GM21529 (cell line): ENCODE results near the gene COPS2.
"Not testable (repeated sequence)": the region's sequence is repeated elsewhere in the genome, so short reads cannot be mapped to it uniquely, and the experiment has no call there.

Experiments used
- ATAC-seq: cut with Tn5 transposase; IDR thresholded peaks from one replicate; pipeline ENCODE4 v1.9.1; 2021; ENCODE audit not compliant: unreplicated experiment

Gene COPS2

GRCh38 chr15:49110158-49110944 is 45.0 kb downstream of the COPS2 start:
- ATAC-seq = no peak

- ATAC-seq = no peak
Measured at GRCh38 chr15:49103002-49103401, 52.4 kb downstream of the COPS2 start.

GRCh38 chr15:49101536-49101935 is 53.9 kb downstream of the COPS2 start:
- ATAC-seq = no peak

- no peak for ATAC-seq
Measured at GRCh38 chr15:49096090-49096750, 59.2 kb downstream of the COPS2 start.

- ATAC-seq = no peak
Measured at GRCh38 chr15:49094923-49095322, 60.5 kb downstream of the COPS2 start.

- ATAC-seq = no peak
Measured at GRCh38 chr15:49093252-49094105, 61.9 kb downstream of the COPS2 start.

GRCh38 chr15:49088996-49089395 is 66.4 kb downstream of the COPS2 start:
- ATAC-seq = no peak

- ATAC-seq = no peak
Measured at GRCh38 chr15:49085696-49086459, 69.5 kb downstream of the COPS2 start.

GRCh38 chr15:49084285-49084570 is 71.2 kb downstream of the COPS2 start:
- no peak for ATAC-seq

- ATAC-seq = no peak
Measured at GRCh38 chr15:49083401-49084284, 71.8 kb downstream of the COPS2 start.

GRCh38 chr15:49082960-49083359 is 72.4 kb downstream of the COPS2 start:
- ATAC-seq = no peak

GRCh38 chr15:49079340-49080039 is 75.9 kb downstream of the COPS2 start:
- no peak for ATAC-seq

- no peak for ATAC-seq
Measured at GRCh38 chr15:49075881-49076280, 79.5 kb downstream of the COPS2 start.

GRCh38 chr15:49074589-49075287 is 80.7 kb downstream of the COPS2 start:
- ATAC-seq = not testable (repeated sequence)
